GM13977 (cell line): ENCODE data around the gene AKAP8.

Source experiments
- DNase-seq: peaks from one replicate; pipeline ENCODE4 v3.0.0; 2012; ENCODE audit warnings: low spot score
- in situ Hi-C: fragments of 300-500 bp; cut with MboI; formaldehyde crosslinking; loops from one replicate; pipeline ENCODE4 v1.12.0; 2022; ENCODE audit warnings: low sequenced_read_pairs, low pct_unique_long_range_greater_than_20kb, mixed read lengths, inconsistent platforms; ENCODE audit not compliant: unreplicated experiment
- TF ChIP-seq, protein P1 (sequence below): IDR thresholded peaks from 2 replicates; pipeline ENCODE4 v1.5.1; 2012; ENCODE audit warnings: mild to moderate bottlenecking, control low read depth; ENCODE audit not compliant: insufficient read depth; ENCODE audit errors: extremely low read depth, missing control alignments

AKAP8 gene

DNA sequence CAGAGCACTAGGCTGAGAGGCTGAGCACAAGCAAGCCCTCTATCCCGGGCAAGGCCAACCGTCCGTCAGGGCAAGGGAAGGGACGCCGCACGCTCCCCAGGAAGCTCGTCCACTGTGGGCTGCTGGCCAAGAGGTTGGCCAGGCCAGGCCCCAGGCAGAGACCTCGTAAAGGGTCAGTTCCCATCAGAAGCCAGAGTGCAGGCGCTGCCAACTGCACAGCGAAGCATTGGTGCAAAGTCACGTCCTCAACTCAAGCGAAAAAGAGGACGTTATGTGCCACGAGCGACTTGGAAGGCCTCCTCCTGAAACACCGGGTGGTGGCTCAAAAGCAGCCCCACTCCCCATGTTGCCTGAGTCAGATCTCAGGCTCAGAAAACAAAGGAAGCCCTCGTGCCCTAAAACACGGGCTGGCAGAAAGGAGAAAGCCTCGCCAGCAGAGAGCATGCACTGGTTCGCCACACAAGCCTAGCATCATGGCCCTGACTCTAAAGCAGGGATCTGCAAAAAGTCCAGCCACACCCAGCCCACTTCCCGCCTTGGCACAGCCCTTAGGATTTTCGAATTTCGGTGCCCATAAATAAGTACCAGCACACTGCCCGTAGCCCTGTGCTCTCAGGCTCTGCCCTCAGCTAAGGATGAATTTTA, 4.7 kb downstream of the AKAP8 start:
- in situ Hi-C loops = no loop called here
- DNase-seq = no peak
- TF ChIP-seq, protein P1, sequence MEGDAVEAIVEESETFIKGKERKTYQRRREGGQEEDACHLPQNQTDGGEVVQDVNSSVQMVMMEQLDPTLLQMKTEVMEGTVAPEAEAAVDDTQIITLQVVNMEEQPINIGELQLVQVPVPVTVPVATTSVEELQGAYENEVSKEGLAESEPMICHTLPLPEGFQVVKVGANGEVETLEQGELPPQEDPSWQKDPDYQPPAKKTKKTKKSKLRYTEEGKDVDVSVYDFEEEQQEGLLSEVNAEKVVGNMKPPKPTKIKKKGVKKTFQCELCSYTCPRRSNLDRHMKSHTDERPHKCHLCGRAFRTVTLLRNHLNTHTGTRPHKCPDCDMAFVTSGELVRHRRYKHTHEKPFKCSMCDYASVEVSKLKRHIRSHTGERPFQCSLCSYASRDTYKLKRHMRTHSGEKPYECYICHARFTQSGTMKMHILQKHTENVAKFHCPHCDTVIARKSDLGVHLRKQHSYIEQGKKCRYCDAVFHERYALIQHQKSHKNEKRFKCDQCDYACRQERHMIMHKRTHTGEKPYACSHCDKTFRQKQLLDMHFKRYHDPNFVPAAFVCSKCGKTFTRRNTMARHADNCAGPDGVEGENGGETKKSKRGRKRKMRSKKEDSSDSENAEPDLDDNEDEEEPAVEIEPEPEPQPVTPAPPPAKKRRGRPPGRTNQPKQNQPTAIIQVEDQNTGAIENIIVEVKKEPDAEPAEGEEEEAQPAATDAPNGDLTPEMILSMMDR = no peak

DNA sequence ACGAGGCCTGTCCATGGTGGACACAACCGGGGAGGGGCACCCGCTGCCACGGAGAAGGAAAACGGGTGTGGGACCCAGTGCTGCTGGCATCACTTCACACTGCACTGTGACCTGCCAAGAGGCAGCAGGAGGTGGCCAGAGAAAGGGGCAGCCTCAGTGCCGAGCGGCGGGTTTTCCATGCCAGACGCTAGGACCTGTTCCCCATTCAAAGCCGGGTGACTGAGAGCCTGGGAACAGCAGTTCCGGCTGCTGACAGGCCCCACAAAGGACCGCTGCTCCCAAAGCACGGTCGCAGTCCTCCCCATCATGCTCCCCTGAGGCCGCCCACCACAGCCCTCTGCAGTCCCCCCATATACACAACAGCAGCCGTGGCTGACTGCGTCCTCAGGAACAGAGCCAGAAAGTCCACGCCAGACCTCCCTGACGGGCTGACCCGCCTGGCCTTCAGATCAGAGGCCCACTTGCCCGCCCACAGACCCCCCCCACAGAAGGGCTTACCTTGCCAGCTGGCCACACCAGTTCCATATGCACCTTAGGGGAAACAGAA, 5.4 kb downstream of the AKAP8 start:
- in situ Hi-C loops = no loop called here
- TF ChIP-seq, protein P1 = no peak
- no peak for DNase-seq

DNA sequence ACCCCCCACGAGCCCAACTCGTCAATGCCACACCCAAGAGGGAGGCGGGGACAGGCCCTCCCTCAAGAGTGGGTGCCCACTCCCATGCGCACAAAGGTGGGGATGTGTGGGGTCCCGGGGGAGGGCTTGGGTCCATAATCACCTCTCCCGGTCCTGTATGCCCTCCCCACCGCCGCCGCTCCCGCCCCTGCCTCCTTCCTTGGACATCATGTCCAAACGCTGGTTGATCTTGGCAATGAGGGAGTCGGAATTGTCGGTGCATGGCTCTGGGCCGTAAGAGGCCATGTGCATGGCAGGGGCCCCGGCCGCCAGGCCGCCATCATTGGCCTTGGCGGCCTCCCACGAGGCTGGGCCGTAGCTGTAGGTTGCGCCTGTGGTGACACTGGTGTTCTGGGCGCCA, 5.9 kb downstream of the AKAP8 start:
- in situ Hi-C loops = no loop called here
- DNase-seq = no peak
- TF ChIP-seq, protein P1 = no peak

DNA sequence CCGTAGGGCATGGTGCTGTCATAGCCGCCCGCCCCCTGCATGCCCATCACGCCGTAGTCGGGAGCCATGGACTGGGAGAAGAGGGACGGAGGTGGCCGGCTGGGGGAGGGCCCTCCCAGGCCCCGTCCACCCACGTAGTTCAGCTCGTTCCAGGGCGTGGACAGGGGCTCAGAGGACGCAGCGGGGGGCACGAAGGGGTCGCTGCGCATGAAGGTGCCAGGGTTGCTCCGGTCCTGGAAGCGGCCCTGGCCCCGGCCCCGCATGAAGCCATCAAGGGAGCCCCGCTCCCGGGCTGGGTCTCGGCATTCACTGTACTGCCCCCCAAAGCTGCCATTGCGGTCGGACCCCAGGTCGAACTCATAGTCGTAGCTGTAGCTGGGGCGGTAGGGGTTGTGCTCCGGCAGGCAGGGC, 6.7 kb downstream of the AKAP8 start:
- in situ Hi-C loops = no loop called here
- TF ChIP-seq, protein P1 = no peak
- no peak for DNase-seq

DNA sequence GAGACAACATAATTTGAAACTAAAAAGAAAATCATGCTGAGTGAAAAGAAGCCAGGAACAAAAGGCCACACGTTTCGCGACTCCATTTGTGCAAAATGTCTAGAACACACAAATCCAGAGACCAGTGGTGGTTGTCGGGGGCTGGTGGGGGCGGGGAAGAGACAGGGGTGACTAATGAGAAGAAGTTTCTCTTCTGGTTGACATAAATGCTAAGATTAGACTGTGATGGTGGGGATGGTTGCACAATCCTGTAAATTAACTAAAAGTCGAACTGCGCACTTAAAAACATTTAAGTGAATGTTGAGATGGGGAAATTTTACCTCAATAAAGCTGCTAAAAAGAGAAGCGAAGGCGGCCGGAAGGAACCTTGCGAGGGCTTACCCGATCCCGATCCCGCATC, 7.1 kb downstream of the AKAP8 start:
- TF ChIP-seq, protein P1 = no peak
- in situ Hi-C loops = no loop called here
- DNase-seq = no peak

DNA sequence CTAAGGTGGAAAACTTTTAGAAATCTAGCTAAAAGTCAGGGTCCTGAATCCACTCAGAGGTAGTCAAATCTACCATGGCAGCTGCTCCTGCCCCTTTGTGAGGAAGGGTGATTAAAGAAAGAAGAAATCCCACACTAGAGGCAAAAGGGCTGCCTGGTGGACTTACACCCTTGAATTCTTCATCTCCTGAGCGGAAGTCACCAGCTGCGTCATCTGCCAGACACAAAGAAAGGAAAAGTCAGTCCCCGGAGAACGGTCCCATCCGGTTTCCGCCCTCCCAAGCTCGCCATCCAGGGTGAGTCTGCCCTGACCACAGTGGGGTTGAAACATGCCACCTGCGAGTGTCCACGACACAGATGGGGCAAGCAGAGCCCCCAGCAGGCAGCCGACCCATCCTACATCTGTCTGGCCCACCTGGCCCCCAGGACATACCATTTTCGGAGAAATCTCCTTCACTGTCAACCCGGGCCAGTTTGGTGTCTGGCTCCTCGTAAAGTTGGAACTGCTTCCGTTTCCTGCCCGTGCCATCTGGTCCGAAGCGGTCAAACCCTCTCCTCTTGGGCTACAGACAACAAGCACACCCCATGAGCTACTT, 7.7 kb downstream of the AKAP8 start:
- in situ Hi-C loops = no loop called here

More for the DNA sequence above, 7.7 kb downstream of the AKAP8 start:
- peak; percentile 20 for DNase-seq
- TF ChIP-seq, protein P1 = no peak
